Esophagus squamous epithelium (tissue), 4 donors: ENCODE data around the gene IGSF9.

Source experiments
- CTCF ChIP-seq, 6 experiments: fragments of 450-650 bp in 4 of 6; fragments of 200-600 bp in 2 of 6; sonication (generic) in 2 of 6; IDR thresholded peaks; one replicate each; pipeline ENCODE4 v1.5.1; 2016 to 2019; ENCODE audit warnings: antibody characterized with exemption in 6 of 6, mild to moderate bottlenecking in 4 of 6, moderate library complexity in 4 of 6
- POLR2A ChIP-seq, 4 donors: fragments of 450-650 bp; IDR thresholded peaks; one replicate each; pipeline ENCODE4 v1.6.1; 2017; ENCODE audit warnings: antibody characterized with exemption in 4 of 4, mild to moderate bottlenecking in 4 of 4, moderate library complexity in 3 of 4

GRCh38 chr1:159932296-159933285, 12.8 kb downstream of the IGSF9 start:
- TF ChIP-seq CTCF (IDR thresholded peaks at IDR 0.05) (no peak), POLR2A (IDR thresholded peaks at IDR 0.05) (no peak)
